ENCODE results near the gene EPS8L3. TPM values are rescaled to one million over a fixed set of nuclear protein-coding genes. Genes with fewer than 3 reads are reported as not detected.

The EPS8L3 gene
- total RNA-seq, 2 donors from 2014 or later, result 0.19 TPM; not detected in 1

DNA sequence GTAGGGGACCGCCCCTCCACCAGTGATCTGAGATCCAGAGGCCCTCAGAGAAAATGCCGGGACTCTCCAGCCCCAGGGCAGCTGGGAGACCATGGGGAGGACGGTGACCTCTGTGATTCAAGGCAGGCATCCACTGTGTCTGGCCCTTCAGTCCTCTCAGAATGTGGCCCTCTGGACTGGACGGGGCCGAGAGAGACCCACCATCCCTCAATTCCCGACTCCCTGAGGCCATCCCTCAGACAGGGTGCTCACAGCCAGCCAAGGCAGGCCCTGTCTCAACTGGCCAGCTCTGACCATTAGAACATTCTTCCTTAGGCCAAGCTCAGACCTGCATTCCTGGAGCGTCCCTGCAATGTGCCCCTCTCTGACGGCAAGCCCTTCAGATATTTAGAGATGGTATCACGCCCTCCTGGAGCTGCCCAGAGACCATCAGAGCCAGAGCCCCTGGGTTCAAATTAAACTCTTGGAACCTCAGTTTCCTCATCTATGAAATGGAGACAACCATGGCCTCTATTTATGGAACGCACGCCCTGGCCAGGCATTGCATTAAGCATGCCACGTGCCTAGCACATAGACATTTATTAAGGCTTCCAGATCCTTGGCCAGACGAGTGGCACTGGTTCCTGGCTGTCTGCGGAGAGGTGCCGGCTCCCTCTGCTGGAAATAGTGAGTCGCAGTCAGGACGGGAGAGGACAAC, 9.6 kb upstream of the EPS8L3 start:
- Histone ChIP-seq H3K27ac (no peak overlapping the region), H3K4me1 (peaks cover 0 to 12% of the 10 kb centered on the region in 2 donors), H3K4me3 (no peak overlapping the region), H3K9me3 (no peaks in the 10 kb centered on the region), H3K36me3 (no peaks in the 10 kb centered on the region), H3K27me3 (no peaks in the 10 kb centered on the region)
- TF ChIP-seq, protein P1, sequence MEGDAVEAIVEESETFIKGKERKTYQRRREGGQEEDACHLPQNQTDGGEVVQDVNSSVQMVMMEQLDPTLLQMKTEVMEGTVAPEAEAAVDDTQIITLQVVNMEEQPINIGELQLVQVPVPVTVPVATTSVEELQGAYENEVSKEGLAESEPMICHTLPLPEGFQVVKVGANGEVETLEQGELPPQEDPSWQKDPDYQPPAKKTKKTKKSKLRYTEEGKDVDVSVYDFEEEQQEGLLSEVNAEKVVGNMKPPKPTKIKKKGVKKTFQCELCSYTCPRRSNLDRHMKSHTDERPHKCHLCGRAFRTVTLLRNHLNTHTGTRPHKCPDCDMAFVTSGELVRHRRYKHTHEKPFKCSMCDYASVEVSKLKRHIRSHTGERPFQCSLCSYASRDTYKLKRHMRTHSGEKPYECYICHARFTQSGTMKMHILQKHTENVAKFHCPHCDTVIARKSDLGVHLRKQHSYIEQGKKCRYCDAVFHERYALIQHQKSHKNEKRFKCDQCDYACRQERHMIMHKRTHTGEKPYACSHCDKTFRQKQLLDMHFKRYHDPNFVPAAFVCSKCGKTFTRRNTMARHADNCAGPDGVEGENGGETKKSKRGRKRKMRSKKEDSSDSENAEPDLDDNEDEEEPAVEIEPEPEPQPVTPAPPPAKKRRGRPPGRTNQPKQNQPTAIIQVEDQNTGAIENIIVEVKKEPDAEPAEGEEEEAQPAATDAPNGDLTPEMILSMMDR (IDR thresholded peaks at IDR 0.05), result peak; percentile 77 to 90
- DNase-seq (ENCODE audit: low spot score), result peak; percentile 92

DNA sequence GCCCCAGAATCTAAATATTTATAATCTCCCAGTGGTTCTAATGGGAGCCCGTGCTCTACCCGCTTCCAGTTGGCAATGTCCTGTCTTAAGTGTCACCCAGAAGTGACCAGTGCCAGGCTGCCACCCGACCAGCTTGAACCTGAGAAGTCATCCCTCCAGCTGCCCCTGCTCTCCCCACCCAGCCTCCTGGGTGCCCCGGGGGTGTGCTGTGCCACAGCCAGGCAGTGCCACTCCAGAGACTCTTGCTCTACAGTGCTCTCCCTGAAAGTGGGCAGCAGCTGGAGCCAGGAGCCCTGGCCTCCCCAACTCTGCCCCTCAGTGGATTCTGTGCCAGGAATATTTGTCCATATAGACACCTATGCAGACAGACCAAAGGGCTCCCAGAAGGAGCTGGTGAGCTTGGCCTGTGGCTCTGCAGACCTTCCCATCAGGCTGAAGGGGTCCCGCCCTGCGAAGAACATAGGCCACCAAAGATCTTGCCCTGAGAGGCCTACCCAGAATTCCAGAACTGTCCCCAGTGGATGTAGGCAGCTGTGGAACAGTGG, 9.0 kb upstream of the EPS8L3 start:
- no peak overlapping the region for H3K27ac ChIP-seq
- no peak overlapping the region for H3K4me3 ChIP-seq
- no peaks in the 10 kb centered on the region for H3K27me3 ChIP-seq
- H3K36me3 ChIP-seq, result no peaks in the 10 kb centered on the region
- TF ChIP-seq, protein P1 (IDR thresholded peaks at IDR 0.05), result no peak
- H3K9me3 ChIP-seq, result no peaks in the 10 kb centered on the region
- H3K4me1 ChIP-seq, result peaks cover 0 to 12% of the 10 kb centered on the region in 2 donors
- no peak for DNase-seq (ENCODE audit: low spot score)

DNA sequence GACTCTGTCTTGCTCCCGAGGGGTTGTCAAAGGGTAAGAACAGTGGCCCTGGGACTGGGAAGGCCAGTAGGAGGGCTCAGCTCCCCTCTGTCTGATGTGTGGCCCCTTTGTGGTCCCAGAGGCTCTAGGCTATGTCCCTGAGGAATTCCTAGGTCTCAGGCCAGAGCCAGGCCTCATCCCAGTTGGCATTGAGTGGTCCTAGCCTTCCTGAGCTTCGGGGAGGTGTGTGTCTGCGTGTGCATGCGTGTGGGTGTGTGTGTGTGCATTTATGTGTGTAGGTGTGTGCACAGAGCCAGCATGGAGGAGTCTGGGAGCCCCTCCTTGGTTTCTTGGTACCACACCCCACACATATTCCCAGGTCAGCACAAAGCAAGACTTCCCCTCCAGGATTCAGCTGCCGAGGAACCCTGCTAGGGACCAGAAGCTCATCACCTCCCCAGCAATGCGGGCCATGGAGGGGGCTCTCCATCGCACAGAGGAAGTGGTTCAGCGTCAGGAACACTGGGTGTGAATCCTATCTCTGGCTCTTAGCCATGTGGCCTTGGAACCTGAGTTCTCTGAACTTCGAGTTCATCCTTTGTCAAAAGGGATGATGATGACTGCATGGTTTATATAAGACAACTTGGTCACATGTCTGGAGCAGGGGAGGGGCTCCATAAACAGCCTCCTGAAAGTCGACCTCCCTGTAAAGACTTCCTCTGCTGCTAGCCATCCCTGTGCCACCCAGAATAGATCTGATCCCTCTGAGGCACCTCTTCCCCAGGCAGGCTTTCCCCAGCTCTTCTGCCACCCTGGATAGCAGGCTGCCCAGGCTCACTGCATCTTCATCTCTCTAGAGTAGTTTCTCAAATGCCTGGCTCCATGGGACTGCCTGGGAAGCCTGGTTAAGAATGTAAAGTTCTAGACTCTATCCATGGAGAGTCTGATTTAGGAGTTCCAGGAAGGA, 8.3 kb upstream of the EPS8L3 start:
- H3K27ac ChIP-seq, result no peak overlapping the region
- peaks cover 0 to 15% of the 10 kb centered on the region in 2 donors for H3K4me1 ChIP-seq
- TF ChIP-seq, protein P1 (IDR thresholded peaks at IDR 0.05), result no peak
- H3K4me3 ChIP-seq, result no peak overlapping the region
- no peak for DNase-seq (ENCODE audit: low spot score)
- no peaks in the 10 kb centered on the region for H3K27me3 ChIP-seq
- H3K36me3 ChIP-seq, result no peaks in the 10 kb centered on the region
- H3K9me3 ChIP-seq, result no peaks in the 10 kb centered on the region

DNA sequence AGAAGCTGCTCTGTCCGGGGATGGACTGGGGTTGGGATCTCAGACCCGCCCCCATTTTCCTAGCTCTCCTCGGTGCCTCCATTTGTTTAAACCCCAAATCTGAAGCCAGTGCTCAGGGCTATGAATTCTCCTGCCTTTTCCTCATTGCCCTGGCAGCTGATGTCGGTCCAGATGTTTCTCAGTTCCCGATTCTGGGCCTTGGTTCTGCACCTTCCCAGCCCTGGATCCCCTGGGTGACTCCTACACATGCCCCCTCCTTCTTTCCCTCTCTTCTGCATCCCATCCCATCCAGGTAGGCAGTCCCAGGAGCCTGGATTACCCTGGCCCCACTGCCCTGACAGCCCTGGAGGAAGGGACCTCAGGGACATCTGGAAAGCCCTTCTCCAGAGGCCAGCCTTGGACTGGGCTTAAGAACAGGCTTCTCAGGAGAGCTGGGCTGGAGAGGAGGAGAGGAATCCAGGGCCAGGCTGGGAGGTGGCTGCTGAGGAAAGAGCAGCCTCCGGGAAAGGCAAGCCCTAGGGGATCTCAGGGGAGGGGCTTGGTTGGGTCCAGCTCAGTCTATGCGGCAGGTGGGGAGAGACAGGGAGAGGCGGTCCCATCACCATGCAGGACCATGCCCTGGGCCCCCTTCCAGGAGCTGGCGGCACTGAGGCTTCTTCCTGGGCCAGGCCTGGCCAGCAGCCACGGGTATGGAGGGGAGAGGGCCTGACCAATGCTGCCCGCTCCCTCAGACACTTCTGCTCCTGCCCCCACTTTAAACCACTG, 6.8 kb upstream of the EPS8L3 start:
- no peak overlapping the region for H3K4me3 ChIP-seq
- H3K9me3 ChIP-seq, result no peaks in the 10 kb centered on the region
- TF ChIP-seq, protein P1 (IDR thresholded peaks at IDR 0.05), result no peak
- no peak for DNase-seq (ENCODE audit: low spot score)
- peaks cover 0 to 21% of the 10 kb centered on the region in 2 donors for H3K4me1 ChIP-seq
- no peaks in the 10 kb centered on the region for H3K36me3 ChIP-seq
- H3K27me3 ChIP-seq, result no peaks in the 10 kb centered on the region
- H3K27ac ChIP-seq, result no peak overlapping the region

DNA sequence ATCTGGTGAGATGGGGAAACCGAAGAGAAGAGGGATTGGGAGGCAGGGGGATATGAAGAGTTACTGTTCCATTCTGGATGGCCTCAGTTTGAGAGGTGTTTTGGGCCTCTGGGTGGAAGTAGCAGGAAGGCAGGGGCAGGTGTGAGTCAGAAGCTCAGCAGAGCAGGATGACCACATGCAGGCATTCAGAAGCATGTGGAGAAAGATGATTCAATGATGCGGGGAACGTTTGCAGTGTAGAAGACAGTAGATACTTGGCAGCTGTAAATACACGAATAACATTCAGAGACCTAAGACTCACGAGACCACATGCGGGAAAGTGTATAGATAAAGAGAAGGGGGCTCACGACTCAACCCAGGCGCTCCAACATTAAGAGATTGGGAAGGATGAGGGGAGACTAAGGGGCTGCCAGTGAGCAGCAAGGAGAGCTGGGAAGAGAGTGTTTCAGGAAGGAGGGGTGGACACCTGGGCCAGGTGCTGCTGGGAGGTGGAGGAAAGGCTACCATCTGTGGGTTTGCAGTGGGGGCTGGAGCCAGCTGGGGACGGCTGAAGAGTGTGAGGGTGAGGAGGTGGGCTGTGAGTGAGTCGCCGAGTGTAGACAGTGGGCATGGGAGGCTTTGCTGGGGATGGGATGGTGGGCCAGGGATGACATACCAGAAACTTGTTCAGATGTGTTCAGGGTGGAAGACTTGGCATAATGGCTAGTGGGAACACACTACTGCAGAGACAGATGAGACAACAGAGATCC, 5.8 kb upstream of the EPS8L3 start:
- Histone ChIP-seq H3K4me3 (no peak overlapping the region), H3K4me1 (peaks cover 0 to 21% of the 10 kb centered on the region in 2 donors), H3K36me3 (no peaks in the 10 kb centered on the region), H3K27me3 (no peaks in the 10 kb centered on the region), H3K27ac (no peak overlapping the region), H3K9me3 (no peaks in the 10 kb centered on the region)
- no peak for DNase-seq (ENCODE audit: low spot score)
- TF ChIP-seq, protein P1 (IDR thresholded peaks at IDR 0.05), result no peak

All from right atrium auricular region (tissue), 2 donors.